HG03108 (cell line): Measurements from ENCODE around the gene C4BPA.

ENCODE experiments used
- ATAC-seq: cut with Tn5 transposase; IDR thresholded peaks from one replicate; pipeline ENCODE4 v1.9.1; 2021; ENCODE audit warnings: moderate library complexity; ENCODE audit not compliant: unreplicated experiment

Gene C4BPA

DNA sequence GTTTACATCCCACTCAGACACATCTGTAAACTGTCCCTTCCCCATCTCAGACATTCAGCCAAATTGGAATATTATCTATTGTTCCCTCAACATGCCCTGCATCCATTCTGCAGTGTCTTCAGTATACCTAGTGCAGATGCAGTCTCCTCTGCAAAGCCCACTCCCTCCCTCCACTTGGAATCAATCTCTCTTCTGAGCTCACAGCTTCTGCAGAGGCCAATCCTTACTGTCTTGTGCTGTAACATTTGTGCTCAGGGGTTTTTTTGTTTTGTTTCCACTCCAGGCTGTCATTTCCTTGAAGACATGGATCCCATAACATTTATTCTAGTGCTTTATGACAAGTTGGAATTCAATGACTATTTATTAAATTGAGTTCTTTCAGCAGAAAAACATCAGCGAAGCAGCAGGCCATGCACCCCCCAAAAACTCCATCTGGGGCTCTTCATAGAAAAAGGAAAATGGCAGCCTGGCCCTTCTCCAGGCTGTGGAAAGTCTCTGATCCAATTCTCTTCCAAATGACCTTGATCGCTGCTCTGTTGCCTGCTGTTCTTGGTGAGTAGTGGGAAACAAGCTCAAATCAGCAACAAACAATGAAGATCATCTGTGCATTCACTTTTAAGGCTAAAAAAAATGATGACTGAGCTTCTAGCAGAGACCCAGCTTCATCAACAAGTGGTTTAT lies 8.7 kb downstream of the C4BPA start:
- no peak for ATAC-seq

DNA sequence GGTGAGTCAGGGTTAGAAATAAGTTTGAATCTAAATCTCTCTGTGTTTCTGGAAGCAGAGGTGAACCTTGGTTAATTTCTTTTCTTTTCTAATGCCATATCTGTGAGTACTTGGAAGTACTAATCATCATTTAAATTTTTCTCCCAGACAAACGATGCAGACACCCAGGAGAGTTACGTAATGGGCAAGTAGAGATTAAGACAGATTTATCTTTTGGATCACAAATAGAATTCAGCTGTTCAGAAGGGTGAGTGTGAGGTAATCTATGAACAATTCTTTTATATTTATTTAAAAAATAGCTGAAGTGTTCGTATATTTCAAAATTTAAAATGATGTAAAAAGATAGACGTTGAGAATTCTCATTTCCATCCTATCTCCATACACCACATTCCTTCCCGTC lies 11.2 kb downstream of the C4BPA start:
- no peak for ATAC-seq

DNA sequence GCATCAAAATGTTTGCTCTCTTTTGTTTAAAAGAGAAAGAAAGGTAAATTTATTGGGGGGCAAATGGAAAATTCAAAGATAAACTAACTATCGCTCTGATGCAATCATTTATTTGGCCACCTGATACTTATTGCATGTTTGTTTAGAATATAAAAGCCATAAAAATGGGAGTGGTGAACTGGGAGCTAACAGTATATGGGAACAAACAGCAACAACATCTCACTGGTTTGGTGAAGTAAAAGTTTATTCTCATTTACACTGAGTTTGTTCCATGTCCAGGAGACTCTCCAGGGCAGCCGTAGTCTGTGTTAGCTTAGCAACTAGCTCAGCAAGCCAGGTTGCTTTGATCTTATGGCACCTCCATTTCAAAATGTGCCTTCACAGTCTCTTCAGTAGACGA lies 20.4 kb downstream of the C4BPA start:
- ATAC-seq, result no peak

DNA sequence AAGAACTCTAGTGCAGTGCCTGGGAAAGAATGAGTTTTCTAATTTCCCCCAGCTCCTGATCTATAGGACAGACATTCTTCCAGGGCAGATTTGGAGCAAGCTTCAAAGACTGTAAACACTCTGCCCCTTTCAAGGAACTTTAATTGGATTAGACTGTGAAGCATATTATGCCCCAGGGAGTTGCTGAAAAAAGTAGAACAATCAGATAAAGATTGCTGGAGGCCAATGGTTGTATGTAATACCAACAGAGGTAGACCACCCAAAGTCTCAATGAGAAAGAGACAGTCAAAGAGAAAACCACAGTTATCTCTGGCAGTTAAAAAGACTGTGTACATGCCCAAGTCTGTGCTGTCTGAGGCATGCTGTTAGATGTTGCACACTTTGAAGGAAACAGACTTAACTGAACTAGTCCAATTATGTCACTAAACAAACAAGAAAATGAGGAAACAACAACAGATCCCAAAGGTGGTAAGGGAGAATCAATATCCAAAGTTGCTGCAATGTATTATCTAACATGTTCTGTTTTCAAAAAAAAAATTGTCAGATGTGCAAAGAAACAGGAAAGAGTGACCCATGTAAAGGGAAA lies 24.4 kb downstream of the C4BPA start:
- ATAC-seq, result no peak

DNA sequence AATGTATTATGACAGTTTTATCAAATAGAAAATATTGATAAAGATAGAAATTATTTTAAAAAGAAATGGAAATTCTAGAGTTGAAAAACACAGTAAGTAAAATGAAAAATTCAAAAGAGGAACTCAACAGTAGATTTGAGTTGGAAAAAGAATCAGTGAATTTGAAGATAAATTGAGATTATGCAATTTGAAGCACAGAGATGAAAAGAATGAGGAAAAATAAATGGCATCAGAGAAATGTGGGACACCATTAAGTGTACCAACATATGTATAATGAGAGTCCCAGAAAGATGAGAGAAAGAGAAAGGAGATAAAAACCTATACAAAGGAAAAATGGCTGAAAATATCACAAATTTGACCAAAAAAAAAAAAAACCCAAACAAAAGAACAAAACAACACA lies 25.0 kb downstream of the C4BPA start:
- ATAC-seq, result no peak

DNA sequence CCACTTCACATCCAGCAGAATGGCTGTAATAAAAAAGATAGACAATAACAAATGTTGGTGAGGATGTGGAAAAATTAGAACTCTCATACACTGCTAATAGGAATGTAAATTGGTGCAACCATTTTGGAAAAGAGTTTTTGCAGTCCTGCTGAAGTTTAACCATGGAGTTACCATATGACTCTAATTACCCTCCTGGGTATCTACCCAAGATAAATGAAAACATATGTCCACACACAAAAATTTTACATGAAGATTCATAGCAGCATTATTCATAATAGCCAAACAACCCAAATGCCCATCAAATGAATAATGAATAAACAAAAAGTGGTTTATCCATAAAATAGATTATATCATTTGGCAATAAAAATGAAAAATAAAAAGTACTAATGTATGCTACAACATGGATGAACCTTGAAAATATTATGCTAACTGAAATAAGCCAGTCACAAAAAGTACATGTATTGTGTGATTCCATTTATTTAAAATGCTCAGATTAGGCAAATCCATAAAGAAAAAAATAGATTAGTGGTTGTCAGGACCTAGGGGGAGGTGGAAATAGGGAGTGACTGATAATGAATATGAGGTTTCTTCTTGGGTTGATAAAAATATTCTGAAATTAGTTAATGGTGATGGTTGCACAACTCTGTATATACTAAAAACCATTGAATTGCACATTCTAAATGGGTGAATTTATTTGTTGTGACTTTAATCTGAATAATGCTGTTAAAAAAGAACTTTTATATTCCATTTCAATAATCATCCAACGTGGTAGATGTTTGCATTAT lies 26.4 kb downstream of the C4BPA start:
- ATAC-seq, result no peak

DNA sequence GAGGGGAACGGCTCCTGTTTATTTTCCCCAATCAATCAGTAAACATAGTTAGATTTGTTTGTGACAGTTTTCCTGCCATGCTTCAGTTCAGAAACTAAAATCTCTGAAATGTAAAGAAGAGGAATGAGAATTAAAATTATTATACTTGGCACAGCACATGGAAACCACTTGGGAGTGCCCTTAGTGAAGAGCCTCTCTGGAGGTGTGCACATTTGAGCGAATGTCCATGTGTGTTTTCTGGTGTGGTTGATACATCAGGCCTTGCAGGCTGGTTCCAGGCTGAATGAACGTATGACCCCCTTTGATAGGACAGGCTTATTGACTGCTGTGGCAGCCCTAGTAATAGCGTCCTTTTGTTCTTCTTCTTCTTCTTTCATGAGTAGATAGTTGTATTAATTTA lies 27.1 kb downstream of the C4BPA start:
- no peak for ATAC-seq

DNA sequence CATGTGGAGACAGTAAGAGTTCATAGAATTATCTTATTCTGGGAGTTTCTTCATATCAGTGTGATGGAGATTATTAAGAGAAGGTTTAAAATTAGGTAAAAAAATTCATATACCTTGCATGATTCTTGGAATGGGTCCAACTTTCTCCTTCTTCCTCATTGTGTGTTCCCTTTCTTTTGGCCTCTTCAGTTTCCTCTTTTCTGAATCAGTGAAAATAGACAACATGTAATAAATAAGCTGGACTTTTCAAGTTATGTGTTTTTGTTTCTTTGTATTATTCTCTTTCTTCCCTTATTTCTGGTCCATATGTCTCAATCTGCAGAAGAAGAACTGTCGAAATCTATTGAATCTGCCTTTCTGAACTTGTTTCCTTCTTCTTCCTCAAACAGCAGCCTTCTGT lies 30.5 kb downstream of the C4BPA start:
- no peak for ATAC-seq

DNA sequence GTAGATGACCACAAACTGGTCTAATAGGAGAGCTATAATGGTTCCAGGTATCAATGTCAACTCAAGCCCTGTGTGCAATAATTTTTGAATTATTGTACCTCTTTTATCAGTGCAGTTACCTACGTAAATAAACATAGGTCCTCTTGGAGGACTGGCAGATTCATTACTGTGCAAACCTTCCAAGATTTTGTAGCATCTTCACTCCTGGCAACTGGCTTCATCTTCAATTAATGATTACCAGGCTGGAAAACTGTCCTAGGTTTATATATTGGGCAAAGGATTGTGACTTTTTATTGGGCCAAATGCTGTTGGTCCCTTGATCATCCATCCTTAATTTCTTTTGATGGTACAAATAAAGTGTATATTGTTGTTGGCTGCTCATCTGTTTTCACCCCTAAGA lies 35.6 kb downstream of the C4BPA start:
- ATAC-seq, result no peak

DNA sequence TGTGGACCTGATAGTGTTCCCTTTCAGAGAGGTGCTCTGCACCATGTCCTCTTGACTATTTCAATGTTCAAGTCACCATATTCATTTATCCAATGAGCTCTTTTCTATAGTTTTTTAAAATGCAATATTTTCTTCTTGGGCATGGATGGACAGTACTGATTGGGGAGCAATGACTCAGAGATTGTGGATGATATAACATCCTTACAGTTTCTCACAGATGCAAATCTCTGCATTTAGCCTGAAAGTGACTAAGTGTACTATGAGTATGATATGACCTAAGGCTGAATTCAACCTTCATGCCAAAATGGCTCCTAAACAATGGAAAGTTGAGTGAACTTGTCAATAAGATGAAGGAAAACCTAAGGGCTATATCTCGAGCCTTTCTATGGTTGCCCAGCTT lies 36.5 kb downstream of the C4BPA start:
- ATAC-seq, result no peak

DNA sequence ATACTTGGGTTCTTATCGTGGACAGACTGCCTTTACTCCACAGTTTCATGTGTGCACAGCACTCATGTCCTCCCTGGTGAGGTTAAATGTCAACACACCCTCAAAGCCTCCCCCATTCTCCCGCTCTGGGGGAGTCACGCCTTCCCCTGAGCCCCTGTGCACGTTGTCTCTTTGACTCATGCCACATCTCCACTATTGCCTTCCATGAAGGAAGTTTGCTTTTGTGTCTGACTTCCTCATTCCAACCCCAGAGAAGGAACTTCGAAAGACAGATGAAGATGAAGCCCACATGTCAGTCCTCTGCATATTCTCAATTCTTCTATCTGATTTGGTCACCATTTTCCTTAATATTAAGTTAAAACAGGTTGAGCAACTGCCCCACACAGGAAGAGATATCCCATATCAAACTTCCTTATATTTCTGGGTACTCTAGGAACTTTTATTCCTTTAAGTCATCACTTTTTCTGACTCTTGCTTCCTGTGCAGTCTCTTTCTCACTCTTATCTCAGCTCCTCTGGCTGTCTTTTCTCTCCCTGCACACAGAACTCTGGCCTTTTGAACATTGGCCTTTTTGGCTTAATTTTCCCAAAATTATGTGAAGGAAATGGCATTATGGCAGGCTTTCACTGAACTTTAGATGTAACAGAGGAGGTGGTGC lies 41.5 kb downstream of the C4BPA start:
- no peak for ATAC-seq

DNA sequence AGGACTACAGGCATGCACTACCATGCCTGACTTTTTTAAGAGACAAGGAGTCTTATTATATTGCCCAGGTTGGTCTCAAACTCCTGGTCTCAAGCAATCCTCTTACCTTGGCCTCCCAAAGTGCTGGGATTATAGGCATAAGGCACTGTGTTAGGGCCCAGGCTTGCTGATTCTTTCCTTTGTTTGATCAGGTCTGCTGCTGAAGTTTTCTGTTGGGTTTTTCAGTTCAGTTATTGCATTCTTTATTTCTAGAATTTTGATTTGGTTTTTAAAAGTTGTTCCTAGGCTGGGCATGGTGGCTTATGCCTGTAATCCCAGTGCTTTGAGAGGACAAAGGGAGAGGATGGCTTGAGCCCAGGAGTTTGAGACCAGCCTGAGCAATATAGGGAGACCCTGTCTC lies 47.9 kb downstream of the C4BPA start:
- ATAC-seq, result no peak

DNA sequence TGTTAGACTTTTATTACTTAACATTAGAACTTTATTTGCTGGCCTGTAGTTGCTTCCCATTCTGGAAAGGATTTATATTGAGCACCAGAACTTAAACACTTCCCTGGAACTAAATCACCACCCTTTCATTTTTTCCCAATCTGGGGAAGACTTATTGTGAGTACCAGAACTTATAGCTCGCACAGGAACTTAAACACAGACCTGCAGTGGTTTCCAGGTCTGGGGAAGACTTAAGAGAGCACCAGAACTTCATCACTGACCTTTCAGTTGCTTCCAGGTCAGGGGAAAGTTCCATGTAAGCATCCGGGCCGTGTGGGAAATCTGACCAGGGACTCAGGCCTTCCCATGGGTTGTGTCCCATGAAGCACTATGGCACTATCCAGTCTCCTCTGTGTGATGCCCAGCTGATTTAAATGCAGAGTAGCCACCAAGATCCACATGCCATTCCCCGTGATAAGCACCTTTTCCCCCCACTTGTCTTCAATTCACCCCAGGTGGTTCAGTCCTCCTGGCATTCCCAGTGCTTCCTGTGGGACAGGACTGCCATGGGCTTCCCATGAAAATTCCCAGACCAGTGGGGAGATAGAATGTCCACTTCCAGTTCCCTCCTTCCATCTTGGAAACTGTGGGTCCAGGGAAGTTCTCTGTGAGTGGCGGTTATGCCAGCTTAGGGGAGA lies 48.9 kb downstream of the C4BPA start:
- ATAC-seq, result no peak

DNA sequence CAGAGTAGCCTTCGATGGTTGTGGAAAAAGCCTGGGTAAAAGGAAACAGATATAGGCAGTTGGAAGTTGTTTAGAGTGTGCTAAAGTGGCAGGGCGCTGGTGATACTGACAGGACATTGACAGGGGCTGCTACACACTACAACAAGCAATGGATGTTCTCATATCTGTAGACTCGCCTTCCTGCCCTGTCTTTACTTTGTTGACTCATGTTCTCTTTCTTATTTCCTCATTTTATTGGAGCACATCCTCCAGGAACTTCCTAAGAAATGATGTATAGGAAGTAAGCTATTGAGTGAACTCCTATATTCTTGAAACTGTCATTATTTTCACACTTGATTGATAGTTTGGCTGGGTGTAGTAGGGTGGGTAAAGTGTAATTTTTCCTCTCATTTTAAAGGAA lies 51.0 kb downstream of the C4BPA start:
- no peak for ATAC-seq

DNA sequence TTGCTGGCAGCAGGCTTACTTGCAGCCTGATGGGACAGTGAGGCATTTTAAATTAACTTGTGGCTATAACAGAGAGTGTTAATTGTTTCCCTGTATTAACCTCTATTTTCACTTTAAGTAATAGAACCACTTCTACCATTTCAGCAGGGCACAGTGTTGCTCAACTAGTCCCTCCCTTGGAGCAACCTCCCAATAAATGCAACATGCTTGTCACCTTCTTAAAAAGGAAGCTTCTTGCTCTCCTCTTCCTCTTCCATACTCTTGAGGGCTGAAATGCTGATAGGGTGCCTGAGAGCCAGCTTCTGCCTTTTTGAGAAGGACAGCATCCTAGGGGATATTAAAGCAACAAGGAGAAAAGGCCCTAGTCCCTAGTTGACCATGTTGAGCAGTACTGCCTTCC lies 52.1 kb downstream of the C4BPA start:
- ATAC-seq, result no peak

DNA sequence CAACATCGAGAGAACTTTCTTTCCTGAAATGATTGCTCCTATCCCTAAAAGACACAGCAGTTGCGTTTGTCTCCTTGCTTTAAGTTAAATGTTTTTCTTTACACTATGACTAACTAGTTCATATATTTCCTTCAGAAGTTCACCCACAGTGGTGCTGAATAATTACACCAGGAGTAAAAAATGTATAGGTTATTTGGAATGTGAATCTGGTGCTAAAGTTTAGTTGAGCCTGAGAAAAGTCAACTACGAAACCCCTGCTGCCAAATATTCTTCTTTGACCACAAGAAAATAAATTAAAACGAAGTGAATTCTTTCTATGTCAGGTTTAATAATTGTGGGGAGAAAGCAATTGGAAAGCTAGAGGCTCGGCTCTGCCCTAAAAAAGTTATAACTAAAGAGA lies 52.8 kb downstream of the C4BPA start:
- ATAC-seq, result no peak

DNA sequence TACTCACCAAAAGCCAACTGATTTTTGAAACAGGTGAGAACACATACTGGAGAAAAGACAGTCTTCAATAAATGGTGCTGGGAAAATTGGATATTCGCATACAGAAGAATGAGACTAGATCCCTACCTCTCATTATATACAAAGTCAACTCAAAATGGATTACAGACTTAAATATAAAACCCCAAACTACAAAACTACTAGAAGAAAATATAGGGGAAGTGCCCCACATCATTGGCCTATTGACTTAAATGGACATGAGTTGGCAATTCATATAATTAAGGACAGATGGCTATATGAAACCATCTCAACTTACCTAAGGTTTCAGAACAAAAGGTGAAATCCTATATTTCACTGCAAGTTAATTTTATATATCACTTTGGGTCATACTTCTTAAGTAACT lies 60.1 kb downstream of the C4BPA start:
- ATAC-seq, result no peak

DNA sequence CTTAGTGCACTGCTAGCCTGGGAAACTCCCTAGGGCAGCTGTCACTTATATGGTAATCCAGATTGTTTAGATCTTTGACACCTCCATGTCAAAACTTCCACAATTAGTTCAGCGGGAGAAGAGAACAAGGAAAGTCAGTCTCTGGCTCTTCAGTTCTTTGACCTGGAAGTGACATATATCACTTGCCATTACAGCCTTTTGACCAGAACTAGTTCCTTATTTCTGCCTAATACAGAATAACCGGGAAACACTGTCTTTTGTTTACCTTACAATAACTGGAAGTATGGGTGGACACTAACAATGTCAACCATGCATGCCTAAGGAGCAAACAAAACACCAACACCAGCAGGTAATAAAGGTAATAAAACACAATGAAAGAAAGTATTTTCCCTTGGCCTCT lies 68.3 kb downstream of the C4BPA start:
- ATAC-seq, result no peak

DNA sequence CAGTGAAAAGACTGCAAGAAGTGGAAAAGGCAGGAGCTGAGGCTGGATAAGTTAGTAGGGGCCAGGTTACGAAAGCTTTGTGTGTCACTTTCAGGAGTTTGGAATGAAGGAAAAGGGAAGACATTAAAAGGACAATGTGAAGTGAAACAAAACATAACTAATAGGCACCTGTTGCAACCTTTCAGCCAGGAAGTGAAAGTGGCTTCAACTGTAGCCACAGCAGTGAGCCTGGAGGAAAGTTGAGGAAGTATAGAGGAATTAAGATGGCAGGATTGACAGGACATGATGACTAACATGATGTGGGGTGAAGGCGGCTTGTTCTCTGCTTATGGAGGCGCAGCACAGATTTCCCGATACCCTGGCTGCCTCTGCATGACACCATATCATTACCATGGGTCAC lies 68.9 kb downstream of the C4BPA start:
- no peak for ATAC-seq

DNA sequence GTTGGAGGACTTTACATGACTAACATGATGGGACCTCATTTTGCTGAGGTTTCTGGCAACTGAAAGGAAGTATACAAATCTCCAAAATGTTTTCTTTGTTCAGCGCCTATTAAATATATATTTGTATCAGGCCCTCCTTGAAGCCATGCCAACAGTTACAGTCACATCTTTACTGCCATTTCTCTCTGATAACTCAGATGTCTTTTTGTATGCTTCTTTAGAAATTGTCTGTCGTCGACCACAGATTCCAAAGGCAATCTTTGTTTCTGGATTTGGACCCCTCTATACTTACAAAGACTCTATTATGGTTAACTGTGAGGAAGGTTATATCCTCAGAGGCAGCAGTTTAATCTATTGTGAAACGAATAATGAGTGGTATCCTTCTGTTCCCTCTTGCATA lies 69.4 kb downstream of the C4BPA start:
- no peak for ATAC-seq

DNA sequence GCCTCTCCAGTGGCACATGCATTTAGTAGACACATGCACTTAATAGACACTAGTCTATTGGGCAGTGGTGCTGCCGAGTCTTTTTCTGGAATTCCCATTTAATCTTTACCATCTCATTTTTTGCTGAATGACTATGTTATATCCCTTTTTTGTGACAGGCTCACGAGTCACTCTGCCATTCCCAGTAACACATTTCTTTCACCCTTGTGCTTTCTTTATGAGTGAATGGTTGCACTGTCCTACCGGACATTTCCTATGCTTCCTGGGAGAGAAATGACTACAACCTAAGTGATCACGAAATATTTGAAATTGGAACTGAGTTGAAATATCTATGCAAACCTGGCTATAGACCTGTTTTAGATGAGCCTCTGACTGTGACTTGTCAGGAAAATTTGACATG lies 70.9 kb downstream of the C4BPA start:
- ATAC-seq, result no peak
